ENCODE data around the gene GJA4. TPM values are rescaled to one million over a fixed set of nuclear protein-coding genes. Genes with fewer than 3 reads are reported as not detected.

GJA4 gene
- total RNA-seq, 1 experiment from 2014 or later: 1.4 TPM

- H3K23ac ChIP-seq (ENCODE audit: insufficient read length, low read depth, low read length): no peak overlapping the region
- no peak overlapping the region for H2BK5ac ChIP-seq (ENCODE audit: insufficient read length, low read length)
- H3K4me1 ChIP-seq (ENCODE audit: insufficient read depth, low read length): peaks cover 6% of the 10 kb centered on the region; the same call in 1 of the 2 replicates
- H2AK5ac ChIP-seq (ENCODE audit: insufficient read length, low read length): no peak overlapping the region
- H4K8ac ChIP-seq (replicated peaks; ENCODE audit: insufficient read length, low read depth, low read length): no peak overlapping the region
- no peak overlapping the region for H3K27ac ChIP-seq (ENCODE audit: insufficient read length, low read depth, low read length)
- H2BK12ac ChIP-seq (ENCODE audit: insufficient read length, low read depth, low read length): no peak overlapping the region
- H3K4me2 ChIP-seq (ENCODE audit: insufficient read depth, insufficient read length, low read length): no peak overlapping the region
- no peak overlapping the region for H3K18ac ChIP-seq (ENCODE audit: insufficient read length, low read depth, low read length)
- no peak overlapping the region for H3K4me3 Mint-ChIP-seq
- no peaks in the 10 kb centered on the region for H3K27me3 ChIP-seq (ENCODE audit: insufficient read depth, low read length)
- peak overlapping the region in 1 of 3 experiments; percentile 26; a peak in 2 of 7 replicates for H3K27ac Mint-ChIP-seq
- H3K79me2 ChIP-seq (ENCODE audit: insufficient read depth, low read length): no peaks in the 10 kb centered on the region
- no peak for TF ChIP-seq CTCF (conservative IDR thresholded peaks at IDR 0.05)
- DNase-seq: no peak
- no peak overlapping the region for H2AFZ ChIP-seq (ENCODE audit: low read length)
- H2BK120ac ChIP-seq (ENCODE audit: low read depth, low read length, poor library complexity, severe bottlenecking): no peak overlapping the region
- H3K79me1 ChIP-seq (ENCODE audit: insufficient read depth, low read depth, low read length, poor library complexity, severe bottlenecking): no peaks in the 10 kb centered on the region
- no peak overlapping the region for H3K56ac ChIP-seq (ENCODE audit: insufficient read length, low read depth, low read length)
- no peak overlapping the region for H3K14ac ChIP-seq (ENCODE audit: insufficient read depth, low read length)
- no peak overlapping the region for H3K4ac ChIP-seq (ENCODE audit: low read depth, low read length)
- H3T11ph ChIP-seq (ENCODE audit: low read length): no peak overlapping the region
- H3K27me3 Mint-ChIP-seq (ENCODE audit: low read depth): peaks cover 4% of the 10 kb centered on the region
- H4K20me1 ChIP-seq (ENCODE audit: control insufficient read depth, insufficient read depth, insufficient read length): no peaks in the 10 kb centered on the region
- WGBS (ENCODE audit: extremely low coverage, insufficient read length, low lambda C conversion rate): no CpG with 5 or more reads among the region's 7 CpGs
- no peak overlapping the region for H4K5ac ChIP-seq (ENCODE audit: insufficient read length, low read depth, low read length)
- no peaks in the 10 kb centered on the region for H3K9me3 ChIP-seq (ENCODE audit: control insufficient read depth, low read depth, low read length)
- no peak overlapping the region for H2BK15ac ChIP-seq (ENCODE audit: low read depth, low read length)
- no peaks in the 10 kb centered on the region; a peak in 1 of 5 replicates for H3K9me3 Mint-ChIP-seq
- H4K91ac ChIP-seq (ENCODE audit: insufficient read length, low read depth, low read length): no peak overlapping the region
- no peaks in the 10 kb centered on the region; a peak in 1 of 7 replicates for H3K36me3 Mint-ChIP-seq (ENCODE audit: insufficient read depth in 1 of 3, low read depth in 3 of 3)
- no peak overlapping the region for H3K9ac ChIP-seq (ENCODE audit: extremely low read depth, insufficient read length, low read length)
- H3K23me2 ChIP-seq (ENCODE audit: insufficient read length, low read depth, low read length, poor library complexity, severe bottlenecking): no peaks in the 10 kb centered on the region
- H3K4me1 Mint-ChIP-seq: peaks cover 22 to 24% of the 10 kb centered on the region in 2 experiments
- H2BK20ac ChIP-seq (ENCODE audit: low read depth, low read length, poor library complexity, severe bottlenecking): no peak overlapping the region
Measured at GRCh38 chr1:34762474-34763141, 30.2 kb upstream of the GJA4 start.
